Measurements from ENCODE around the gene CHAT. TPM values are rescaled to one million over a fixed set of nuclear protein-coding genes. Genes with fewer than 3 reads are reported as not detected.

Gene CHAT
- total RNA-seq, 1 experiment from 2014 or later = not detected

GRCh38 chr10:49689882-49690510 lies 76.2 kb downstream of the CHAT start:
- BruUV-seq (replicated peaks) = no TSS peak
- Mint-ChIP-seq H3K4me1 (ENCODE audit: insufficient read depth, unreplicated experiment) (peaks cover 10% of the 10 kb centered on the region), H3K27ac (ENCODE audit: low read depth, unreplicated experiment) (no peak overlapping the region), H3K36me3 (ENCODE audit: insufficient read depth, unreplicated experiment) (no peaks in the 10 kb centered on the region), H3K27me3 (ENCODE audit: insufficient read depth, unreplicated experiment) (peaks cover 41% of the 10 kb centered on the region), H3K9me3 (ENCODE audit: unreplicated experiment) (peaks cover 11% of the 10 kb centered on the region), H3K4me3 (ENCODE audit: unreplicated experiment) (no peak overlapping the region)
- intact Hi-C loops (cut with micrococcal nuclease) = no loop called here
- no peak for TF ChIP-seq CTCF (IDR thresholded peaks at IDR 0.05; ENCODE audit: unreplicated experiment)
- DNase-seq (ENCODE audit: unreplicated experiment) = no peak
- ChIA-PET CTCF (interaction anchor here (0.9 to 1.0 kb wide), 2 partner anchors 10 to 11 kb away, joined by 3 to 4 read pairs; no protein-coding TSS in a partner anchor), POLR2A (interaction anchor here (0.6 kb wide), 1 partner anchor 379 kb away, joined by 3 read pairs; no protein-coding TSS in a partner anchor)

GRCh38 chr10:49690698-49691356 lies 77.0 kb downstream of the CHAT start:
- BruUV-seq (replicated peaks) = no TSS peak
- peaks cover 10% of the 10 kb centered on the region for H3K4me1 Mint-ChIP-seq (ENCODE audit: insufficient read depth, unreplicated experiment)
- intact Hi-C loops (cut with micrococcal nuclease) = no loop called here
- no peak for TF ChIP-seq CTCF (IDR thresholded peaks at IDR 0.05; ENCODE audit: unreplicated experiment)
- H3K27me3 Mint-ChIP-seq (ENCODE audit: insufficient read depth, unreplicated experiment) = peaks cover 41% of the 10 kb centered on the region
- DNase-seq (ENCODE audit: unreplicated experiment) = no peak
- H3K4me3 Mint-ChIP-seq (ENCODE audit: unreplicated experiment) = no peak overlapping the region
- ChIA-PET CTCF (interaction anchor here (0.6 to 1.0 kb wide), 5 partner anchors 9 to 74 kb away, joined by 3 to 7 read pairs (median 3); no protein-coding TSS in a partner anchor), POLR2A (interaction anchor here (0.6 kb wide), 1 partner anchor 379 kb away, joined by 3 read pairs; no protein-coding TSS in a partner anchor)
- no peaks in the 10 kb centered on the region for H3K36me3 Mint-ChIP-seq (ENCODE audit: insufficient read depth, unreplicated experiment)
- H3K9me3 Mint-ChIP-seq (ENCODE audit: unreplicated experiment) = peaks cover 11% of the 10 kb centered on the region
- H3K27ac Mint-ChIP-seq (ENCODE audit: low read depth, unreplicated experiment) = no peak overlapping the region

- DNase-seq (ENCODE audit: unreplicated experiment) = no peak
- Mint-ChIP-seq H3K4me1 (ENCODE audit: insufficient read depth, unreplicated experiment) (peaks cover 10% of the 10 kb centered on the region), H3K9me3 (ENCODE audit: unreplicated experiment) (peaks cover 11% of the 10 kb centered on the region), H3K27me3 (ENCODE audit: insufficient read depth, unreplicated experiment) (peaks cover 39% of the 10 kb centered on the region), H3K27ac (ENCODE audit: low read depth, unreplicated experiment) (no peak overlapping the region), H3K36me3 (ENCODE audit: insufficient read depth, unreplicated experiment) (no peaks in the 10 kb centered on the region), H3K4me3 (ENCODE audit: unreplicated experiment) (no peak overlapping the region)
- CTCF ChIA-PET = interaction anchor here (0.6 kb wide), 1 partner anchor 52 kb away, joined by 7 read pairs; no protein-coding TSS in a partner anchor
- intact Hi-C loops (cut with micrococcal nuclease) = no loop called here
- BruUV-seq (replicated peaks) = no TSS peak
- TF ChIP-seq CTCF (IDR thresholded peaks at IDR 0.05; ENCODE audit: unreplicated experiment) = no peak
- POLR2A ChIA-PET = no interaction called here
Observed at GRCh38 chr10:49691588-49691987, 77.8 kb downstream of the CHAT start.

- Mint-ChIP-seq H3K27me3 (ENCODE audit: insufficient read depth, unreplicated experiment) (peaks cover 10% of the 10 kb centered on the region), H3K36me3 (ENCODE audit: insufficient read depth, unreplicated experiment) (no peaks in the 10 kb centered on the region), H3K4me1 (ENCODE audit: insufficient read depth, unreplicated experiment) (no peaks in the 10 kb centered on the region), H3K4me3 (ENCODE audit: unreplicated experiment) (no peak overlapping the region), H3K9me3 (ENCODE audit: unreplicated experiment) (no peaks in the 10 kb centered on the region), H3K27ac (ENCODE audit: low read depth, unreplicated experiment) (no peak overlapping the region)
- no peak for DNase-seq (ENCODE audit: unreplicated experiment)
- intact Hi-C loops (cut with micrococcal nuclease) = no loop called here
- no TSS peak for BruUV-seq (replicated peaks)
- no peak for TF ChIP-seq CTCF (IDR thresholded peaks at IDR 0.05; ENCODE audit: unreplicated experiment)
- ChIA-PET CTCF (no interaction called here), POLR2A (no interaction called here)
Observed at GRCh38 chr10:49694466-49694865, 80.6 kb downstream of the CHAT start.

Measured in MCF 10A (cell line).